GM12875 (cell line): ENCODE measurements around the gene SCUBE1.

Source experiments
- H3K4me3 ChIP-seq: one replicate; pipeline ENCODE4 v1.5.1; 2011; ENCODE audit warnings: low read depth, low read length, control low read depth
- CTCF ChIP-seq: IDR thresholded peaks from 2 replicates; pipeline ENCODE4 v1.5.1; 2011; ENCODE audit warnings: low read depth, mild to moderate bottlenecking, control low read depth, inconsistent platforms, low read length, moderate library complexity, borderline replicate concordance; ENCODE audit not compliant: insufficient read depth

SCUBE1 gene

DNA sequence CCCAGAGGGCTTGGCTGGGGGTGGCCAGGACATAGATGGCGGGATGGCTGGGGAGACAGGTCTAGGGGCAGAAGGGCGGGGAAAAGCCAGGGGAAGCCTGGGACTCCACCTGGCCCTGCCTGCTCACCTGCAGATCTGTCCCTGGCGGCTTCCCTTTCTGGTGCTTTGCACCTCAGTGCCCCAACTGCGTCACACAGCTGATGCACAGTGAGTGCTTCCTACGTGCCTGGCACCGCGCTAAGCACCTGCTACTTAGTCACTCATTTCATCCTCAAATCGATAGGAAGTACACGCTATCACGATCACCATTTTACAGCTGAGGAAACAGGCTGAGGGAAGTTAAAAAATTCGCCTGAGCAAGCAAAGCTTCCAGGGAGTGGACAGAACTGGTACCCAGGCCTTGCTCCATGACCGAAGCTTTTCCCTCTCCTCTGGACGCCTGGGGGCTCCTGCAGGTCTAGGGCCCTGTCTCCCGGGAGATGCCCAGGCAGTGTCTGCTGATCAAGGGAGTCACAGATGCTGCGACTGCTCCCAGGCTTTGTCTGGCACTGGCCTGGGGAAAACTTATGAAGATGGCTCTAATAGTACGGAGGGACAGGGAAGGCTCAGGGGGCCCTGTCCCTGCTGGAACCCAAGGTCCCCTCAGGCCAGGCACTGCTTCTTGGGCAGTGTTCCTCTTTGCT, 93.2 kb downstream of the SCUBE1 start:
- TF ChIP-seq CTCF = no peak
- H3K4me3 ChIP-seq = no peak overlapping the region

DNA sequence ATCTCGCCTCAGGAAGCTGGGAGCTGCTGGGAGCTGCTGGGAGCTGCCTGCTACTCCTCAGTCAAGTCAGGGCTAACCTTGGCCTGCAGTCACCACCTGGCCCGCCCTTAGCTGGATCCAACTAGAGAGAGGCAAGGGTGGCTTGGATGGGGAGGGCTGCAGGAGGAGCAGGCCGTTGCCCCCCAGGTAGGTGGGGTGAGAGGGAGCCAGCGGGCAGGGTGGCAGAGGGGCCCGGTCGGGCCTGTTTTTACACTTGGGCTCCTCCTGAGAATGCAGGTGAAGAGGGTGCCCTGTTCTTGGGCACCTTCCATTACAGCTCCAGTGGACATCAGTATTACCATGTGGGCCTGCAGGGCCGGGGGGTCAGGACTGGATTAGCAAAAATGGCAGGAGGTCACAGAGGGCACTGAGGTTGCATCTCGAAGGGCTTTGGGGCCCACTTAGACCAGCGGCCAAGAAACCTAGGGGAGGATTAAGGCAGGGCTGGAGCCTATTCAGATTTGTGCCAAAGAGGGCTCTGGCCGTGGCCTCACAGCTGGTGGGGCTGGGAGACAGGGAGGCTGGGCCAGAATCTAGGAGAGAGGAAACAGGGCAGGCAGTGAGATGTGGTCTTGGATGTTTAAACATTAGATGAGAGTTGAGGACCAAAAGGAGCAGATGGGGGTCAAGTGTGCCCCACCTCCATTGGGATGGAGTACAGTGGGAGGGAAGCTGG, 95.5 kb downstream of the SCUBE1 start:
- H3K4me3 ChIP-seq = no peak overlapping the region
- no peak for TF ChIP-seq CTCF

DNA sequence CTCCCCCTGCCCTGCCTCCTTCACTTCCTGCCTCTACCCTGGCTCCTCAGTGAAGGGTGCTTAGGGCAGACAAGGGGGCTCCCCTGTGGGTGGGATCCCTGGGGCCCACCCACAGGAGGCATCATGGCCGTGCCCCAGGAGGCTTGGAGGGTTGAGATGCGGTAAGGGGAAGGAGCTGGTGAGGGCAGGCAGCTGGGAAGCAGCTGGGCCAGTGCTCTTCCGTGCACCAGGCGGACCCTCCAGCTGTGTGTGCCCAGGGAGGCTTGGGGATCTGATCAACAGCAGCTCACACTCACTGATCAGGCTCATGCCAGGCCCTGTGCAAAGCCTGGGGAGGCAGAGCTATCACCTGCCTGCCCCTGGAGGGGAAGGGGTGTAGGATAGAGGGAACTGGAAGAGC, 97.0 kb downstream of the SCUBE1 start:
- no peak overlapping the region for H3K4me3 ChIP-seq

DNA sequence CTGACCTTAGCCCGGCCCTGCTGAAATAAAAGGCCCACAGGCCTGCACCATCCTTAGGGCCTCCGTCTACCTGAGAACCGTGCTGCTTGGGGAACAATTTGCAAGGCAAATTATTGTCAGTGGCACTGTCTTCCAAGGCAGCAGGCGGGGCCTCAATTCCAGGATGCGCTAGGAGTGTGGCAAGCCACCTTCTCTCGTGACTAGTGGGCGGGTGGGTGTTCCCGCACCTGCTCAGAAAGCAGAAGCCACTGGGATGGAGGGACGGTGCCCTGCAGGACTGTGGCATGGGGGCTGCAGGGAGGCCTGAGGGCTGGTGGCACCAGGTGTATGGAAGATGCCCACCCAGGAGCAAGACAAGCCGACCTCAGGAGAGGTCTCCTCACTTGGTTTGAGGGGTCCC, 97.5 kb downstream of the SCUBE1 start:
- no peak for TF ChIP-seq CTCF
- no peak overlapping the region for H3K4me3 ChIP-seq

More for the DNA sequence above, 97.0 kb downstream of the SCUBE1 start:
- no peak for TF ChIP-seq CTCF

GRCh38 chr22:43244803-43245527, 98.2 kb downstream of the SCUBE1 start:
- no peak for TF ChIP-seq CTCF
- no peak overlapping the region for H3K4me3 ChIP-seq

DNA sequence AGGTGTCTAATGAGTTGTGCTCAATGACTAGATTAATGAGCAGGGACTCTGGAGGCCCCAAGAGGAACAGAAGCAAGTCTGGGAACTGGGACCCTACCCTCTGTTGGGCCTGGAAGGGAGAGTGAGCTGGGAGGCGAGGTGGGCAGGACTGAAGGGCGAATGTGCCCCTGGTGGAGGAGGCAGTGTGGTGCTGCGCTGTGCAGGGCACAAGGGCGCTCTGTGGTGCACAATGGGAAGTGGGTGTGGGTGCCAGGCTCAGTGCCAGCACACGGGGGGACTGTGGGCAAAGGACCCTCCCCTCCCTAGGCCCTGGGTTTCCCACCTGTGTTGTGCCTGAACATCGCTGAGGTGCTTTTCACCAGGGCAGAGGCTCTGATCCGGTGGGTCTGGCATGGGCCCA, 98.8 kb downstream of the SCUBE1 start:
- H3K4me3 ChIP-seq = no peak overlapping the region
- TF ChIP-seq CTCF = peak; percentile 14; the same call in 1 of the 2 replicates

- no peak for TF ChIP-seq CTCF
- H3K4me3 ChIP-seq = no peak overlapping the region
Observed at GRCh38 chr22:43243324-43243723, 99.8 kb downstream of the SCUBE1 start.
